IPS-18c (cell line): Measurements from ENCODE around the gene MRPL9.

Experiments used
- H3K4me3 ChIP-seq: 2 replicates; pipeline ENCODE4 v1.7.0; 2013; ENCODE audit warnings: low read depth, mild to moderate bottlenecking, low read length, moderate library complexity; ENCODE audit not compliant: insufficient read depth
- H3K9me3 ChIP-seq: one replicate; pipeline ENCODE4 v1.6.1; 2013; ENCODE audit warnings: mild to moderate bottlenecking, low read length, moderate library complexity; ENCODE audit not compliant: control insufficient read depth, insufficient read depth

Gene MRPL9

DNA sequence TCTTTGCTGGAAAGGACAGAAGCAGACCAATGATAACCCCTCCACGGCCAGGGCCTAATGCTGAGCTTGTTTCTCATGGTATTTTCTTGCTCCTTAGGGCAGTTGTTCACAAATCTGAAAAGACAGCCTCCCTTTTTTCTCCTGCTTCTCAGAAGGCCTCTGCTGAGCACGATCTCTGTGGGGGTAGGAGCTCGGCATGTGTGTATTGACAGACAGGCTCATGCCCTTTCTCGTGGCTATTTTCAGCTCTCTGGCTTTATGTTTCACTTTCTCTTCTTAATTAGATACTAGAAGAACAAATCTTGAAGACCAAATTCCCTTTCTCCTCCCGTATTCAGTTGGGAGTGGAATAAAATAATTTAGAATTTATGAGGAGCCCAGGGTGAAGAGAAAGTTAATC is 42.7 kb downstream of the MRPL9 start:
- H3K4me3 ChIP-seq, result no peak overlapping the region
- H3K9me3 ChIP-seq, result no peaks in the 10 kb centered on the region

GRCh38 chr1:151720125-151720524 is 43.2 kb downstream of the MRPL9 start:
- Histone ChIP-seq H3K4me3 (no peak overlapping the region), H3K9me3 (no peaks in the 10 kb centered on the region)

DNA sequence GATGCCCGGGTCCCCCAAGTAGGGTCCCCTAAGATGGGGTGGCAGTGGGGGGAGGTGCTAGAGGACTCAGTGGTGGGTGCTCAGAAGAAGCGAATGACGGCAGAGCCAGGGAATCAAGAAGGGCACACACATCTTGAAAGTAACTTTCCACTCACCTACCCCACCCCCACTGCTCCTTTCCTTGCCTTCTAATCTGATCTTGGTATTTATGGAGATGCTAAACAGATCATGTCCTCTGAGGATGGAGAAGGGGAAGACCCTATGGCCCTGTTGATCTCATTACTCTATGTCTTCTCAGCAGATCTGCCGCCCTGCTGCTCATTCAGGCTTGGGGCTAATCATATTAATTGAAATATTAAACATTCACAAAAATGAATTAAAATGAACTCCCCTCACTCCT is 44.6 kb downstream of the MRPL9 start:
- Histone ChIP-seq H3K4me3 (no peak overlapping the region), H3K9me3 (no peaks in the 10 kb centered on the region)

GRCh38 chr1:151718011-151718431 is 45.3 kb downstream of the MRPL9 start:
- no peaks in the 10 kb centered on the region for H3K9me3 ChIP-seq
- no peak overlapping the region for H3K4me3 ChIP-seq

DNA sequence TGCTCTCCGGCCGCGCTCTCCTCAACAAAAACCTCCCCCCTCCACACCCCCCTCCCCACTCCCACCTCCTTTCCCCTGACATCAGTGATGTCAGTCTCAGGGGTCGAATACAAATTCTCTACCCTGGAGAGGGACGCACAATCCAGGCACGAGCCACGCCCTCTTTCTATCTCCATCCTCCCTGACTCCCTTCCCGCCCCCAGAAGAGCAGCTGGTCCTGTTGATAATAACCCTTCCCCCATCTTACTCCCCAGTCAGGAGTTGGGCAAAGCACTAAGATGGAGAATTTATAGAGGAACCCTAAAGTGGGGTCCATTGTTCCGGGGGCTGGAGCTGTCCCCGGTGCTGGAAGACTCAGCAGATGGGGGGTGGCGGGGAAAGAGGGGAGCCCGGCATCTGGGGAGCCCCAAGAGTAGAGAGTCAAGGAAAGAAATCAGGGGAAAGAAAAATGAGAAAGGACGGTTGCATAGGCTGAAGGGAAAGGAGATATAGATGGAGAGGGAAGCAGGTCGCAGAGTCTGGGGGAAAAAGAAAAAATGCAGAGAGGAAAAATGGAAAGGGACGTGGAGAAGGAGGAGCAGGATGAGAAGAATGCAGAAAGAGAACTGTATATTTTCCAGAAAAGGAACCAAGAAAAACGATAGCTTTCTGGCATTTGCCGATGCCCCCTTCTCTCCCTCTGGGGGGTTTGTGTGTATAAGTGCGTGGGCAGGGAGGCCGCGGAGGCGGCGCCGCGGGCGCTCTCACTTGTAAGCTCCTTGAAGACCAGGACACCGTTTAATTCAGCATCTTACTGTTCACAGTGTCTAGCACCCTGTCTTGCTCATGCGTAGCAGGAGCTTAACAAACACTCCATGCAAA is 46.3 kb downstream of the MRPL9 start, which contains the start of gene CELF3:
CELF3 (minus strand) TSS at position 33 of the 861 bp plus-strand sequence. CDS start 783 bp downstream, outside the sequence.
- Histone ChIP-seq H3K9me3 (no peaks in the 10 kb centered on the region), H3K4me3 (peak within 1 kb of the TSS; percentile 56)

- Histone ChIP-seq H3K4me3 (peak overlapping the region; percentile 56), H3K9me3 (no peaks in the 10 kb centered on the region)
Observed at GRCh38 chr1:151716405-151716762, 46.9 kb downstream of the MRPL9 start.

GRCh38 chr1:151715726-151716404 is 47.4 kb downstream of the MRPL9 start:
- peak overlapping the region; percentile 56 for H3K4me3 ChIP-seq
- H3K9me3 ChIP-seq, result no peaks in the 10 kb centered on the region

DNA sequence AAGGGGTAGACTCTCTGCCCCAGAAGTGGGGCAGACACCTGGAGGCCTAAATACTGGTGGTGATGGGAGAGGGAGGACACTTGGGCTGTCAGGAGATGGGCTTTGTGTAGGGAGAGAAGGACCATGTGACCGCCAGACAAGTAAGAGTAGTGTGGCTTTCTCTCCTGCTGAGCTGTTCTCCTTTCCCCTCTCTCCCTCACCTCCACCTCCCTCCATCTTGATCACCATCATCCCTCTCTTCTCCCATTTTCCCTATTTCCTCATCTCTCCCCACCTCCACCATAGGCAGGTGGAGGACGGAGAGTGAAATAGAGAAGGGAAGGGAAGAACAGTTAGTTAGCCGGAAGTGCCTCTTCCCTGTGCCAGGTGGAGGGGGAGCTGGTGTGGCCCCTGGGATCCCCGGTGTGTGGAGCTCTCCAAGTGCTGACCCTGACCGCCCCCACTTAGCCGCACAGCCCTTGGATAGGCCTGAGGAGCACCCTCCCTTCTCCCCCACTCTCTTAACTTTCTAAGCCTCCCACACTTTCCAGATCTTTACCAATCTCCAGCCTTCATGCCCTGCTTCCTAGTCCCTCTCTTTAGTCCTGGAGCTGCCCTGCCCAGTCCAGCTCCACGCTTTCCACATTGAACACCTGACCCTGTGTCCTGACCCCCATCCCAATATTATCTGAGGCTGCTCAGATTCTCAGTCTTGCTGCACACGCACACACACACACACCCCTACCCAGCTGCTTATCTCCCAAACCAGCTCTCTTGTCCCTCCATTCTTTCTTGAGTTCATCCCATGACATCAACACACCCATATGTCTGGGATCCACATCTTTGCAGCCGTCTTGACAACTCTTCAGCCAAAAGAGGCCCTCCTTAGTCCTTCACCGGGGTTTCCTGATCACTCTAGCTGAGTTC is 48.2 kb downstream of the MRPL9 start:
- no peak overlapping the region for H3K4me3 ChIP-seq
- H3K9me3 ChIP-seq, result no peaks in the 10 kb centered on the region

GRCh38 chr1:151713874-151714273 is 49.4 kb downstream of the MRPL9 start:
- H3K4me3 ChIP-seq, result no peak overlapping the region
- H3K9me3 ChIP-seq, result no peaks in the 10 kb centered on the region

GRCh38 chr1:151713044-151713443 is 50.3 kb downstream of the MRPL9 start:
- Histone ChIP-seq H3K9me3 (no peaks in the 10 kb centered on the region), H3K4me3 (no peak overlapping the region)

- Histone ChIP-seq H3K4me3 (no peak overlapping the region), H3K9me3 (no peaks in the 10 kb centered on the region)
Observed at GRCh38 chr1:151711951-151712350, 51.3 kb downstream of the MRPL9 start.

DNA sequence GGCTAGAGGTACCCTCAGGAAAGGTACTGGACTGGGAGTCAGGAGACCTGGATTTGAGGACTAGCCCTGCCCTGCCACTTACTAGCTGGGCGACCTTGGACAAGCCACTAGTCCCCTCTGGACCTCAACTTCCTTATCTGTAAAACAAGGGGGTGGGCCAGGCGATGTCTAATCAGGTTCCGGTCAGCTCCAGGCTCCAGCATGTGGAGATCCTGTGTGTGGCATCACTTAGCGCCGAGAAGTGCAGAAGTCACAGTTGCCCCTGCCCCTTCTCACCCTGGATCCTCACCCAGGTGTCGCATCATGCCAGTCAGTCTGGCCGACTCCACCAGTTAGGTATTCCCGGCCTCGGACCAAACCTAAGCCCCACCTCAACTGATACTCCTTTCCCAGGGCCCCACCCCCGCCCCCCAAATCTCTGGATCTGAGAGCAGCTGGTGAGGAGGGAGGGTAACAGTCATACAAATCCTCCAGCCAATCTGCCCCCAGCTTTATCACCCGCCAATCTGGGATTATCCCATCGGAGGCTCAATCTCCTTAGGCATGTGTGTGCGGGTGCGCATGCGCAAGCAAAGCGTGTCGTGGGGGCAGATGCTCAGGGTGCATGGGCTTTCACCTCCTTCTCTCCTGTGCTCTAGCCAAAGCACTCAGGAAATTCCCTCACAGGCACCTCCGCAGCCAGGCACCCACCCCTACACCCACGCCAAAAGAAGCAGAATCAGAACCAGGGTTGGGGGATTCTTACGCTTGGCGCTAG is 52.1 kb downstream of the MRPL9 start:
- Histone ChIP-seq H3K9me3 (no peaks in the 10 kb centered on the region), H3K4me3 (no peak overlapping the region)

GRCh38 chr1:151710187-151710840 is 53.0 kb downstream of the MRPL9 start:
- Histone ChIP-seq H3K9me3 (no peaks in the 10 kb centered on the region), H3K4me3 (no peak overlapping the region)
